Anterior cingulate cortex (tissue), 58 donors: ENCODE results near the gene SCAMP4.

Experiments used
- DNase-seq, 58 donors: peaks; one replicate each; lab custom pipeline; 2025; lab: John Stamatoyannopoulos, UW

The SCAMP4 gene

DNA sequence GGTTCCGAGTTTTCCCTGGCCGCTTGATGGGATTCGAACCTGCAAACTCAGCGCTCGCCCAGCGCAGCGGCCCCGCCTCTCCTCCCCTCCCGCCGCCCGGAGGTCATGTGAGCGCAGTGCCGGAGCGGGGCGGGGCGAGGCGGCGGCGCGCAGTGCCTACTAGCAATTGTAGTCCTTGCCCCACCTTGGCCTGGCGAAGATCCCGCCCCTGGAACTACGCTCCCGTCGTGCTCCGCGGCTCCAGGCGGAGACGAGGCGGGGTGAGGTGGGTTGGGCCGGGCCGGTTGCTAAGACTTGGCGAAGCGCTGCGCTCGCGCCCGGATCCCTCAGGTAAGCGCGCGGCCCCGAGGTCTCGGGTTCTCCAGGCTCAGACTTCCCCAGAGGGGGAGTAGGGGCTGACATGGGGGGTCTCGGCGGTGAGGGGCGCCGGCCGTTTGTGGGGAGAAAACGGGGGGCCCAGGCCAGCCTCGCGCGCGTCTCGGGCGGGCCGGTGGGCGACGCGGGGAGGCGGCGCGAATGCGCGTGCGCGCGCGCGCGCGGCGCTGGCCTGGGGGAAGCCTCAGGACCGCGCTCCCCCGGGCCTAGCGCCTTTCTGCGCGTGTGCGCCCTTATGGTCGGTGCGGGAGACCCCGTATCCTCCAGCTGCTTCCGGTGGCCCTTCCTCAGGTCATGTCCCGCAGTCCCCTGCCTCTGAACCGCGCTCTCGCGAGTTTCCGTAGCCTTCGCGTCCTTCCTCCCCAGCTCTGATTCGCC is at the start of gene SCAMP4, which contains the start of gene ADAT3:
Gene SCAMP4, plus strand, starts transcription at position 290 of the 753 bp plus-strand sequence. CDS start 9,621 bp downstream, outside the sequence.
Gene ADAT3, plus strand, starts transcription at position 290 of the 753 bp plus-strand sequence. CDS start 6,649 bp downstream, outside the sequence.
- DNase-seq: peak; percentile 51 to 99 (median 98)

- DNase-seq: no peak
These were observed 49.4 kb upstream of the SCAMP4 start for GRCh38 chr19:1855828-1856255.

GRCh38 chr19:1856345-1856697 is 48.9 kb upstream of the SCAMP4 start:
- no peak for DNase-seq

DNA sequence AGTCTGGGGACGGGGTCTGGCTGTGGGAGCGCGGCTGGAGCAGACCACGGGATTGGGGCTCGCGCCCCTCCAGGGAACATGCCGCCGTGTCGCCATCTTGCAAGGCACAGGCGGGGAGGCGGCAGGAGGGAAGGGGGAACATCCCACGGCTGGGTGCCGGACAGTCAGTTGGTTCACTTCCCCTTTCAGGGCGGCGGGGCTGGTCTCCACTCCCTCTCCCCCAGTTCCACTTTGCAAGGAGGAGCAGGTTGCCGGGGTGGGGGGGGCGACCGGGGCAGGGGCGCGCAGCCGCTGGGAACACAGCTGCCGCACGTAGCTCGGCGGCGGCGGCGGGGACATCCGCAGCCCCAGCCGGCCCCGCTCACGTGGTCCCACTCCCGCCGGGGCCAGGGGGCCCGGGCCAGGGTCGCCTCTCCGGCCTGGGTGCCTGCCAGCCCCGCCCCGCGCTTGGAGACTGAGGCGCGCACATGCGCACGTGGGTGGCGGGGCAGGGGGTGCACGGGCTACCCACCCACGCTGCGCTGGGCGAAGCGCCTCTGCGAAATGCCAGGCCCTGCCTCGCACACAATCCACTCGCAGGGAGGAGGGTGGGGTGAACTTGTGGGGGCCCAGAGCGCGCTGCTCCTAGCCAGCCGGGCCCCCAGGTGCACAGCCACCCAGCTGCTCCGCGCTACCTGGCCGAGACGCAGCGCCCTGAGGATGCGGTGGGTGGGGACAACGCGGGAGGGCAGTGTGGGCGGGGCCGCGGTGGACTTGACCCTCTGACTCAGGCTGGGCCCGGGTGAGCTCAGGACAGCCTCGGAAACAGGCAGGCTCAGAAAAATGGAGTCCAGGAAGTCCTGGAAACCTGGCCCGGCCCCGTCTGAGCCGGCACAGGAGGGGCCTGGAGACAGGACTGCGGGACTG is 48.2 kb upstream of the SCAMP4 start:
- peak in 30 of 58 donors; percentile 20 to 60 (median 40) for DNase-seq

GRCh38 chr19:1857648-1858326 is 47.4 kb upstream of the SCAMP4 start:
- DNase-seq: no peak

- DNase-seq: no peak
These were observed 46.7 kb upstream of the SCAMP4 start for GRCh38 chr19:1858412-1859081.

DNA sequence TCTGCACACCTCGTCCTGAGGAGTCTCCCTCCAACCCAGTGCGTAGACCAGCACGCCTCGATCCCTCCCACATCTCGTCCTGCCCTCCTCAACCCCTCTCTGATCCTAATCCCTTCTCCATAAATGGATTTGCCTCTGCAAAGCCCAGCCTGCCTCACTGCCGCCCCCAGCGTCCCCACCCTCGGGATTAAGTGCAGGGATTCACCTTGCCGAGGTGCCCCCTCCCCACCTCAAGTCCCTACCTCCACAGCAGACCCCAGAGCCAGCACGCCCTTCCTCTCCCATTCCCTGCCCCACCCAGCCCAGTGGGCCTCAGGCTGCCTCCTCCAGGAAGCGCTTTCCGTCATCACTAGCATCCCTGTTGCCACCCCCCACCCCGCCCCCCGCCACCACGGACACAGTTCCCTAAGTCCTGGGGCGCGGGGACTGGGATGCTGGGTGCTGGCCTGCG is 45.8 kb upstream of the SCAMP4 start:
- peak in 1 of 58 donors; percentile 30 for DNase-seq

- DNase-seq: peak in 50 of 58 donors; percentile 11 to 82 (median 56)
These were observed 45.0 kb upstream of the SCAMP4 start for GRCh38 chr19:1860042-1860775.

GRCh38 chr19:1860821-1861598 is 44.2 kb upstream of the SCAMP4 start:
- no peak for DNase-seq

GRCh38 chr19:1861599-1862031 is 43.6 kb upstream of the SCAMP4 start:
- DNase-seq: no peak

- no peak for DNase-seq
These were observed 43.2 kb upstream of the SCAMP4 start for GRCh38 chr19:1862068-1862423.

GRCh38 chr19:1862424-1863327 is 42.5 kb upstream of the SCAMP4 start:
- no peak for DNase-seq

- DNase-seq: no peak
These were observed 41.9 kb upstream of the SCAMP4 start, which contains the start of gene KLF16 for GRCh38 chr19:1863328-1863637. TSS of gene KLF16 (minus strand) at chr19:1863579. CDS start at chr19:1863497, 82 bp downstream.

DNA sequence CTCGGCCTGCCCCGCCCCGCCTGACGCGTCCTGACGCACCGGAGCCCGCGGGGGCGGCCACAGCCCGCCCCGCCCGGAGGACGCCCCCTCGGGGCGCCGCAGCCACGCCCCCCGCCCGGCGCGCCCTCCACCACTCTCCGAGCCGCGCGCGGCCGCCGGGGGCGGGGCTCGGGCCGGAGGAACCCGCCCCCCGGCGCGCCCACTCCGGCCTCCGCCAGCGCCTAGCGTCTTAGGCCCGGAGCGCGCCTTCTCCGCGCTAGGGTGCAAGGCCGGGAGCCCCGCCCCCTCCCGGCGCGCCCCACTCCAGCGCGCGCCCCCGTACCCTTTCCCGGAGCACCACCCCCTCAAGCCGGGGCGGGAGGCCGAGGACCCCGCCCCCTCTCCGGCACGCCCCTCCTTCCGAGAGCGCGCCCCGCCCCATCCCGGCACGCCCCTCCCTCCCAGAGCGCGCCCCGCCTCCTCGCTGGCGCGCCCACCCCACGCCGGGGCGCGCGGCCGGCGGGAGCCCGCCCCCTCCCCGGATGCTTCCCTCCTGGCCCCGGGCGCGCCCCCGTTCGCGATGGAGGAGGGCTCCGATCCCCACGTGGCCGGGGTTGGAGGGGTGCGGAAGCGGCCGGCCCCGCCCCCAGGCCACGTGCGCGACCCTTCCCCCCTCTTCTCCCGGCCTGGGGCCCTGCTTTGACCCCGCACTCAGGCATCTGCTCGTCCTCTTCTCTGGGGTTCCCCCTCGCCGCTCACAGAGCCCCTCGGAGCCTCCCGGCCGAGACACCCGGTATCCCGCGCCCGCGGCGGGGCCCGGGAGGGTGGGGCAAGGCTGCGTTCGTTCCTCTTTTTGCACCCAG is 41.3 kb upstream of the SCAMP4 start:
- peak; percentile 54 to 96 (median 85) for DNase-seq

DNA sequence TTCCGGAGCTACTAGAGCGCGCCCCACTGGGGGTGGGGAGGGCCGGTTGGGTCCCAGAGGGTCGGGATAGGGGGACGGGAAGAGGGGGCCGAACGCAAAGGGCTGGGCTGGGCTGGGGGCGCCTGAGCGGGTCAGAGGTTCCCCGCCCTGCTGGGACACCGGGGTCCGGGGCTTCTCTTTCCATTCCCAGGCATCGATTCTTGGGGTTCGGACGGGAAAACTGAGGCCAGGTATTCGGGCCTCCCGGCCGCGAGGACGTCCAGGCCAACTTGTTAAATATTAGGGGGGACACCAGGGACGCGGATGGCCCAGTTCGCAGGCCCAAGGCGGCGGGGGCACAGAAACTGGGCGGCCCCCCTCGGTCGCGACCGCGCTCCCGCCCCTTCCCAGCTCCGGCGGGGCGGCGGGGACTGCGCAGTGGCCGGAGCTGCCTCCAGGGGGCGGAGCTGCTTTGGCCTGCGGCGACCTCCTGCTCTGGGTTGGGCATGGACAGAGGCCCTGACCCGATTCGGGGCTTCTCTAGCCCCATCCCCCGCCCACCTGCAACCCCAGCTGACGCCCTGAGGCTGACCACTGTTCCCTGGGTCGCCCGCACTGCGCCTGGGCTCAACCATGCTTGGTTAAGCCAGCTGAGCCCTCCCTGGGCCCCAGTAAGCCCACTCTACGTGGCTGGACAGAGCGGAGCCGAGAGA is 40.6 kb upstream of the SCAMP4 start:
- DNase-seq: peak in 47 of 58 donors; percentile 19 to 69 (median 49)
